Endodermal cell (in vitro differentiated cells): Measurements from ENCODE around the gene GDF9. TPM values are rescaled to one million over a fixed set of nuclear protein-coding genes. Genes with fewer than 3 reads are reported as not detected.
A peak's percentile ranks its signal among the peaks of the same experiment; 100 is the strongest.

Experiments
- DNase-seq: peaks from one replicate; pipeline ENCODE4 v3.0.0-alpha.2; 2017
- H3K27ac ChIP-seq: 2 replicates; pipeline ENCODE4 v1.5.1; 2013; ENCODE audit warnings: mild to moderate bottlenecking, low read depth, low read length, moderate library complexity
- H3K27me3 ChIP-seq: 2 replicates; pipeline ENCODE4 v1.6.1; 2013; ENCODE audit warnings: mild to moderate bottlenecking, low read length, moderate library complexity; ENCODE audit not compliant: insufficient read depth, control insufficient read depth, poor library complexity, severe bottlenecking
- H3K36me3 ChIP-seq: 2 replicates; pipeline ENCODE4 v1.7.0; 2013; ENCODE audit warnings: mild to moderate bottlenecking, low read length, moderate library complexity; ENCODE audit not compliant: control insufficient read depth, insufficient read depth
- H3K4me1 ChIP-seq: one replicate; pipeline ENCODE4 v1.7.0; 2013; ENCODE audit warnings: low read length; ENCODE audit not compliant: control insufficient read depth, insufficient read depth
- H3K4me3 ChIP-seq: 2 replicates; pipeline ENCODE4 v1.5.1; 2013; ENCODE audit warnings: mild to moderate bottlenecking, low read length, moderate library complexity
- H3K9ac ChIP-seq: 2 replicates; pipeline ENCODE4 v1.6.1; 2013; ENCODE audit warnings: mild to moderate bottlenecking, low read length, moderate library complexity; ENCODE audit not compliant: poor library complexity, severe bottlenecking; ENCODE audit errors: extremely low read depth
- H3K9me3 ChIP-seq: 2 replicates; pipeline ENCODE4 v1.6.1; 2013; ENCODE audit warnings: mild to moderate bottlenecking, low read length, moderate library complexity; ENCODE audit not compliant: control insufficient read depth
- H3K27ac Mint-ChIP-seq: 2 replicates; pipeline ENCODE4 v1.8.0; 2020; ENCODE audit warnings: mixed read lengths
- H3K27me3 Mint-ChIP-seq: 2 replicates; pipeline ENCODE4 v1.8.0; 2021; ENCODE audit warnings: mild to moderate bottlenecking, mixed read lengths; ENCODE audit not compliant: insufficient read depth
- H3K36me3 Mint-ChIP-seq: 2 replicates; pipeline ENCODE4 v1.8.0; 2020; ENCODE audit warnings: low read depth, mixed read lengths
- H3K4me1 Mint-ChIP-seq: 2 replicates; pipeline ENCODE4 v1.8.0; 2020; ENCODE audit warnings: mixed read lengths
- H3K4me3 Mint-ChIP-seq: 2 replicates; pipeline ENCODE4 v1.8.0; 2020; ENCODE audit warnings: mild to moderate bottlenecking, moderate library complexity, mixed read lengths
- H3K9me3 Mint-ChIP-seq: 2 replicates; pipeline ENCODE4 v1.8.0; 2020; ENCODE audit warnings: mild to moderate bottlenecking, mixed read lengths
- WGBS, 2 experiments: methylation state at CpG; one replicate each; pipeline versions ENCODE4 v1.1.5 to v1.1.7; 2013; ENCODE audit warnings: missing lambda C conversion rate in 2 of 2, mixed read lengths in 1 of 2; ENCODE audit not compliant: insufficient coverage in 1 of 2, insufficient read length in 1 of 2; 5-methylcytosine and 5-hydroxymethylcytosine counted together
- total RNA-seq, 2 donors: library from RNA; stranded (reverse); fragmentation: NEBNext Ultra II Directional in 1 of 2; extraction: Animal tissue kit (Norgen Biotek cat#: 25700) in 1 of 2; gene quantifications; 2 replicates in 1 of 2; 3 replicates in 1 of 2; pipeline ENCODE4 v1.2.1, GENCODE V29; 2021
- TF ChIP-seq, protein P1 (sequence below): fragments of 200-600 bp; sonication (generic); conservative IDR thresholded peaks from 2 replicates; pipeline ENCODE4 v1.5.0; 2021; ENCODE audit warnings: antibody characterized with exemption, mild to moderate bottlenecking

Gene GDF9
- total RNA-seq, 2 donors from 2014 or later = 0.26 to 0.33 TPM

DNA sequence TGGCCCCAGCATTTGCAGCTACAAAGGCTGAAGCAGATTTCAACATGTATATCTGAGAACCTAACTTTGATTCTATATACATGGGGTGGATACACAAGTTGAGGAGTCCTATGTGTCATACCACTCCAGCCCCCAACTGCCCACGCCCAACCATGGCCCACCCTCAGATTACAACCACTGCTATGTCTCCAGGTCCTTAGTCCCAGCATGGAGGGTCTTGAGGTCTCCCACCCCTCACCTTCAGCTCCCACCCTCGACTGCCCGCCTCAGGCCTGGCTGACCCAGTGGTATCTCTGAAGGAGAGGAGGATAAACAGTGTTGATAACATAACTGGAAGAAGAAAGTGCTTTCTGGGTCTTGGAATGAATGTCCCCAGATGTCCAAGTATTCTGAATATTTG is 44.9 kb downstream of the GDF9 start:
- Mint-ChIP-seq H3K4me3 (no peak overlapping the region), H3K9me3 (no peaks in the 10 kb centered on the region), H3K36me3 (peaks cover 3% of the 10 kb centered on the region), H3K27me3 (peaks cover 35% of the 10 kb centered on the region), H3K27ac (no peak overlapping the region), H3K4me1 (peaks cover 8% of the 10 kb centered on the region)
- H3K4me1 ChIP-seq = peaks cover 4% of the 10 kb centered on the region
- no peak overlapping the region for H3K27ac ChIP-seq
- no peaks in the 10 kb centered on the region for H3K36me3 ChIP-seq
- TF ChIP-seq, protein P1, sequence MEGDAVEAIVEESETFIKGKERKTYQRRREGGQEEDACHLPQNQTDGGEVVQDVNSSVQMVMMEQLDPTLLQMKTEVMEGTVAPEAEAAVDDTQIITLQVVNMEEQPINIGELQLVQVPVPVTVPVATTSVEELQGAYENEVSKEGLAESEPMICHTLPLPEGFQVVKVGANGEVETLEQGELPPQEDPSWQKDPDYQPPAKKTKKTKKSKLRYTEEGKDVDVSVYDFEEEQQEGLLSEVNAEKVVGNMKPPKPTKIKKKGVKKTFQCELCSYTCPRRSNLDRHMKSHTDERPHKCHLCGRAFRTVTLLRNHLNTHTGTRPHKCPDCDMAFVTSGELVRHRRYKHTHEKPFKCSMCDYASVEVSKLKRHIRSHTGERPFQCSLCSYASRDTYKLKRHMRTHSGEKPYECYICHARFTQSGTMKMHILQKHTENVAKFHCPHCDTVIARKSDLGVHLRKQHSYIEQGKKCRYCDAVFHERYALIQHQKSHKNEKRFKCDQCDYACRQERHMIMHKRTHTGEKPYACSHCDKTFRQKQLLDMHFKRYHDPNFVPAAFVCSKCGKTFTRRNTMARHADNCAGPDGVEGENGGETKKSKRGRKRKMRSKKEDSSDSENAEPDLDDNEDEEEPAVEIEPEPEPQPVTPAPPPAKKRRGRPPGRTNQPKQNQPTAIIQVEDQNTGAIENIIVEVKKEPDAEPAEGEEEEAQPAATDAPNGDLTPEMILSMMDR = no peak
- peaks cover 28% of the 10 kb centered on the region for H3K27me3 ChIP-seq
- DNase-seq = no peak
- H3K4me3 ChIP-seq = no peak overlapping the region
- no peaks in the 10 kb centered on the region for H3K9me3 ChIP-seq
- 83% methylated on average over 3 of the region's 3 CpGs; no CpG with 5 or more reads in 1 of the 2 experiments for whole genome bisulfite sequencing, 2 experiments
- no peak overlapping the region for H3K9ac ChIP-seq

DNA sequence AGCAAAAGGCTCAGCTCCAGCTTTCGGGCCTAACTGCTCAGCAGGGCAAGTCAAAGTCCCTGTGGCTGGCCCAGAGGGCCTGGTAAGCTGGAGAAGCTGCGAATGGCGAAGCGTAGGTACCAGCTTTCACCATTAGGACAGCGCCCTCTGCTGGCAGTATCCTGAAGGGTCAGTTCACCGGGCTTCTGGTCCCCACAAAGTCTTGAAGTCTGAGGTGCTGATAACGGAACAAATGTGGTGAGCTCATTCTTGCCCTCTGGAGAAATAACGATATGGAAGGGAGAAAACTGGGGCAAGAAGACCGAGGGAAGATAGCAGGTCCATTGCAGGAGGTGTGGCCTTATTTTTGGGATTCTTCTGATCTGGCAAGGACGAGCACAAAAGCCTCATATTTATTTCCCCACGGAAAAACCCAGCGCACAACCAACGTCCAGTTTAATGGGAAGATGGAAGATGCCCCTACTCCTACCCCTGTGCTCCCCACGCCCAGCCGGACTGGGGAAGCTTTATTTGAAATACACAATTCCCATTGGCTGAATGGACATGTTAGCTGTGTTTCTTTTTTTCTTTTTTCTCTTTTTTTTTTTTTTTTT is 46.0 kb downstream of the GDF9 start:
- Mint-ChIP-seq H3K36me3 (peaks cover 3% of the 10 kb centered on the region), H3K27me3 (peaks cover 45% of the 10 kb centered on the region), H3K4me1 (peaks cover 4% of the 10 kb centered on the region), H3K27ac (no peak overlapping the region), H3K9me3 (peaks cover under 1% of the 10 kb centered on the region), H3K4me3 (no peak overlapping the region)
- peaks cover 4% of the 10 kb centered on the region for H3K4me1 ChIP-seq
- WGBS, 2 experiments = 37 to 45% methylated on average over 10 to 15 of the region's 15 CpGs
- H3K4me3 ChIP-seq = no peak overlapping the region
- peak; percentile 98 for DNase-seq
- H3K9ac ChIP-seq = no peak overlapping the region
- peaks cover 28% of the 10 kb centered on the region for H3K27me3 ChIP-seq
- H3K36me3 ChIP-seq = no peaks in the 10 kb centered on the region
- no peaks in the 10 kb centered on the region for H3K9me3 ChIP-seq
- no peak overlapping the region for H3K27ac ChIP-seq
- TF ChIP-seq, protein P1 = peak; percentile 97

DNA sequence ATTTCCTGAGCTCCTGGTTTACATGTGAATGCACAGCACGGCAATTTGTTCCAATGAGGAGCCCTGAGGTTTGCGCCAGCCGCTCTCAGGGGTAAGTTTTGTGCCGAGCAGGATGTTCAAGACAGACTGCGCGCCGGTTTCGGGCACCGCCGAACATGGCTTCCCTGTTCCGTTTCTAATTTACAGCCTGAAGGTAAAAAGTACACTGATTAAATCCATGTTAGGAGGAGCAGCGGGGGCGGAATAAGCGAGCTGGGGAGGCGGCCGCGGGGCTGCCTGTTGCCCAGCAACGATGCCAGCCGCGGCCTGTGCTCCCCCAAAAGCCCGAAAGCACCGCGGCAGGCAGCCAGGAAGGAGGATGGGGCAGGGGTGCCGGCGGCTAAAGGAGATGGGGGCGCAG is 46.8 kb downstream of the GDF9 start:
- WGBS, 2 experiments = 92 to 93% methylated on average over 14 to 26 of the region's 26 CpGs
- H3K9me3 Mint-ChIP-seq = peaks cover 5% of the 10 kb centered on the region
- no peaks in the 10 kb centered on the region for H3K36me3 Mint-ChIP-seq
- DNase-seq = no peak
- H3K9ac ChIP-seq = no peak overlapping the region
- no peaks in the 10 kb centered on the region for H3K9me3 ChIP-seq
- H3K27ac ChIP-seq = no peak overlapping the region
- no peaks in the 10 kb centered on the region for H3K36me3 ChIP-seq
- peaks cover 28% of the 10 kb centered on the region for H3K27me3 ChIP-seq
- no peak overlapping the region for H3K27ac Mint-ChIP-seq
- H3K4me1 ChIP-seq = peaks cover 4% of the 10 kb centered on the region
- H3K27me3 Mint-ChIP-seq = peaks cover 50% of the 10 kb centered on the region
- TF ChIP-seq, protein P1 = no peak
- H3K4me3 Mint-ChIP-seq = no peak overlapping the region
- H3K4me1 Mint-ChIP-seq = peaks cover 2% of the 10 kb centered on the region
- H3K4me3 ChIP-seq = no peak overlapping the region
